IMR-90 (cell line): ENCODE data around the gene TEX13C. TPM values are rescaled to one million over a fixed set of nuclear protein-coding genes. Genes with fewer than 3 reads are reported as not detected.

Experiments
- ATAC-seq: fragments of 200-7000 bp; cut with Tn5 transposase; 2 replicates; pipeline ENCODE4 v1.9.1; 2020; ENCODE audit warnings: low read depth, mild to moderate bottlenecking, moderate library complexity
- BruUV-seq: library from RNA; stranded (reverse); fragments of 400-500 nt; replicated peaks from 2 replicates; lab custom pipeline; 2021; lab: Mats Ljungman, UMichigan
- CTCF ChIA-PET: fragments of 300-600 bp; formaldehyde crosslinking; extraction: SDS; loops from one replicate; lab custom pipeline; 2021; ENCODE audit warnings: antibody characterized with exemption; lab: Yijun Ruan, JAX
- POLR2A ChIA-PET: fragments of 300-600 bp; sonication (Branson Sonifier 250); formaldehyde crosslinking; loops from one replicate; lab custom pipeline; 2022; ENCODE audit warnings: antibody characterized with exemption; ENCODE audit not compliant: unreplicated experiment; lab: Charles Lee
- DNase-seq: peaks from one replicate; pipeline ENCODE4 v3.0.0; 2013
- H2AFZ ChIP-seq: replicated peaks from 2 replicates; pipeline ENCODE3; 2013; ENCODE audit warnings: low read length, mild to moderate bottlenecking; ENCODE audit not compliant: poor library complexity
- H2AK5ac ChIP-seq: 2 replicates; pipeline ENCODE4 v1.6.1; 2013; ENCODE audit warnings: low read depth, low read length, inconsistent platforms
- H2AK9ac ChIP-seq: replicated peaks from 2 replicates; pipeline ENCODE3; 2013; ENCODE audit warnings: mild to moderate bottlenecking, low read depth, low read length, moderate library complexity; ENCODE audit not compliant: poor library complexity
- H2BK120ac ChIP-seq: 2 replicates; pipeline ENCODE4 v1.6.1; 2013; ENCODE audit warnings: low read depth, low read length, inconsistent platforms
- H2BK15ac ChIP-seq: 3 replicates; pipeline ENCODE4 v1.6.1; 2013; ENCODE audit warnings: low read depth, low read length, inconsistent platforms
- H2BK20ac ChIP-seq: 2 replicates; pipeline ENCODE4 v1.6.1; 2013; ENCODE audit warnings: low read depth, mild to moderate bottlenecking, inconsistent platforms, low read length, moderate library complexity
- H2BK5ac ChIP-seq: 2 replicates; pipeline ENCODE4 v1.6.1; 2013; ENCODE audit warnings: mild to moderate bottlenecking, low read depth, low read length, inconsistent platforms; ENCODE audit not compliant: poor library complexity, severe bottlenecking
- H3K14ac ChIP-seq: replicated peaks from 2 replicates; pipeline ENCODE4 v1.6.1; 2013; ENCODE audit warnings: low read depth, low read length, inconsistent platforms
- H3K18ac ChIP-seq: 2 replicates; pipeline ENCODE4 v1.6.1; 2013; ENCODE audit warnings: low read depth, low read length, control low read depth
- H3K23ac ChIP-seq: 2 replicates; pipeline ENCODE4 v1.6.1; 2013; ENCODE audit warnings: low read depth, low read length, inconsistent platforms
- H3K27ac ChIP-seq: 2 replicates; pipeline ENCODE4 v1.5.1; 2013; ENCODE audit warnings: mild to moderate bottlenecking, control low read depth, low read length; ENCODE audit not compliant: insufficient read depth
- H3K27me3 ChIP-seq: 2 replicates; pipeline ENCODE4 v1.6.1; 2013; ENCODE audit warnings: low read length; ENCODE audit not compliant: control insufficient read depth, insufficient read depth
- H3K36me3 ChIP-seq: 2 replicates; pipeline ENCODE4 v1.6.1; 2013; ENCODE audit warnings: low read length, mixed read lengths; ENCODE audit not compliant: control insufficient read depth, insufficient read depth
- H3K4ac ChIP-seq: 2 replicates; pipeline ENCODE4 v1.6.1; 2013; ENCODE audit warnings: low read depth, low read length, inconsistent platforms
- H3K4me1 ChIP-seq: 2 replicates; pipeline ENCODE4 v1.6.1; 2013; ENCODE audit warnings: low read length, mixed read lengths; ENCODE audit not compliant: control insufficient read depth, insufficient read depth
- H3K4me2 ChIP-seq: 2 replicates; pipeline ENCODE4 v1.6.1; 2013; ENCODE audit warnings: low read depth, mild to moderate bottlenecking, control low read depth, low read length, moderate library complexity
- H3K4me3 ChIP-seq: 2 replicates; pipeline ENCODE4 v1.5.1; 2013; ENCODE audit warnings: low read depth, mild to moderate bottlenecking, control low read depth, low read length, moderate library complexity; ENCODE audit not compliant: insufficient read depth
- H3K56ac ChIP-seq: 2 replicates; pipeline ENCODE4 v1.6.1; 2013; ENCODE audit warnings: low read length, inconsistent platforms; ENCODE audit not compliant: insufficient read depth; ENCODE audit errors: extremely low read depth
- H3K79me1 ChIP-seq, 2 experiments: 2 replicates each; pipeline ENCODE4 v1.6.1; 2013; ENCODE audit warnings: low read length in 2 of 2, inconsistent platforms in 1 of 2, low read depth in 1 of 2
- H3K9ac ChIP-seq: 2 replicates; pipeline ENCODE4 v1.6.1; 2013; ENCODE audit warnings: low read depth, low read length, control low read depth
- H3K9me1 ChIP-seq: 2 replicates; pipeline ENCODE4 v1.6.1; 2013; ENCODE audit warnings: low read length, inconsistent platforms; ENCODE audit not compliant: insufficient read depth
- H3K9me3 ChIP-seq: 2 replicates; pipeline ENCODE4 v1.6.1; 2013; ENCODE audit warnings: low read length; ENCODE audit not compliant: control insufficient read depth, insufficient read depth
- H4K20me1 ChIP-seq: 2 replicates; pipeline ENCODE4 v1.6.1; 2013; ENCODE audit warnings: low read length, inconsistent platforms; ENCODE audit not compliant: insufficient read depth
- H4K5ac ChIP-seq: 2 replicates; pipeline ENCODE4 v1.6.1; 2013; ENCODE audit warnings: mild to moderate bottlenecking, low read depth, low read length, control low read depth
- H4K8ac ChIP-seq, 2 experiments: 2 replicates each; pipeline ENCODE4 v1.6.1; 2013; ENCODE audit warnings: low read depth in 2 of 2, low read length in 2 of 2, control low read depth in 1 of 2, inconsistent platforms in 1 of 2
- H4K91ac ChIP-seq: 2 replicates; pipeline ENCODE4 v1.6.1; 2013; ENCODE audit warnings: low read depth, low read length, inconsistent platforms; ENCODE audit not compliant: insufficient read depth
- BHLHE40 ChIP-seq: fragments of 150-350 bp; IDR thresholded peaks from 2 replicates; pipeline ENCODE4 v1.6.1; 2016; ENCODE audit warnings: mild to moderate bottlenecking, low read depth, low read length
- CEBPB ChIP-seq: IDR thresholded peaks from 2 replicates; pipeline ENCODE4 v1.6.1; 2012; ENCODE audit warnings: low read depth, low read length, improper control_type of control experiment
- WGBS, 2 experiments: methylation state at CpG; one replicate each; pipeline versions ENCODE4 v1.1.5 to v1.1.7; 2013; ENCODE audit warnings: missing lambda C conversion rate in 2 of 2; ENCODE audit not compliant: insufficient read length in 1 of 2; ENCODE audit errors: extremely low coverage in 2 of 2; 5-methylcytosine and 5-hydroxymethylcytosine counted together
- dilution Hi-C: fragments of 300-500 bp; cut with HindIII; formaldehyde crosslinking; loops from one replicate; pipeline ENCODE4 v1.14.3; 2018; ENCODE audit warnings: low sequenced_read_pairs; ENCODE audit not compliant: unreplicated experiment
- in situ Hi-C: fragments of 300-500 bp; cut with MboI; formaldehyde crosslinking; loops from 3 replicates; pipeline ENCODE4 v1.14.3; 2019; ENCODE audit warnings: low sequenced_read_pairs, inconsistent platforms, mixed read lengths
- intact Hi-C: fragments of 100-400 bp; cut with micrococcal nuclease; formaldehyde crosslinking; loops from 2 replicates; pipeline ENCODE4 v1.10.0; 2022
- polyA plus RNA-seq, 3 experiments: library from polyadenylated mRNA; depleted of rRNA; stranded (reverse); fragments of >200 nt; gene quantifications; 2 replicates each; pipeline ENCODE4 v1.2.3, GENCODE V29; 2012; ENCODE audit warnings: low replicate concordance in 1 of 3
- total RNA-seq: library from RNA; depleted of rRNA; stranded (reverse); fragments of >200 nt; gene quantifications from 2 replicates; pipeline ENCODE4 v1.2.3, GENCODE V29; 2012

TEX13C gene
- total and polyA plus RNA-seq, 2 of the 4 experiments (the other 2 are of a cell fraction) = not detected

GRCh38 chrX:125293850-125294780 is 25.6 kb upstream of the TEX13C start:
- DNase-seq = no peak
- H3K79me1 ChIP-seq = no peaks in the 10 kb centered on the region
- no peak overlapping the region for H2BK120ac ChIP-seq
- no peak overlapping the region for H3K23ac ChIP-seq
- in situ Hi-C loops (no loop called here), dilution Hi-C loops (no loop called here), intact Hi-C loops (no loop called here)
- no peak overlapping the region for H3K18ac ChIP-seq
- CTCF ChIA-PET = interaction anchor here (0.7 kb wide), 1 partner anchor 912 kb away, joined by 5 read pairs; no protein-coding TSS in a partner anchor
- H3K4ac ChIP-seq = no peak overlapping the region
- no peak overlapping the region for H3K27ac ChIP-seq
- no peak overlapping the region for H3K14ac ChIP-seq
- no peaks in the 10 kb centered on the region for H3K9me1 ChIP-seq
- TF ChIP-seq CEBPB (0 out of 2 replicates have a peak, but pooled peaks have one; percentile 44), BHLHE40 (no peak)
- no peak overlapping the region for H2AK5ac ChIP-seq
- H4K5ac ChIP-seq = no peak overlapping the region
- H2BK5ac ChIP-seq = no peak overlapping the region
- no CpG with 5 or more reads among the region's 1 CpG for WGBS, 2 experiments
- no peak overlapping the region for H2AK9ac ChIP-seq
- no peaks in the 10 kb centered on the region for H3K4me1 ChIP-seq
- H3K4me2 ChIP-seq = no peak overlapping the region
- no peaks in the 10 kb centered on the region for H4K20me1 ChIP-seq
- H3K27me3 ChIP-seq = no peaks in the 10 kb centered on the region
- no peak overlapping the region for H2BK20ac ChIP-seq
- H2AFZ ChIP-seq = no peak overlapping the region
- H4K8ac ChIP-seq = no peak overlapping the region
- H3K4me3 ChIP-seq = no peak overlapping the region
- H3K9me3 ChIP-seq = no peaks in the 10 kb centered on the region
- H3K56ac ChIP-seq = no peak overlapping the region; the same call in 1 of the 2 replicates
- BruUV-seq = no TSS peak
- no peaks in the 10 kb centered on the region for H3K36me3 ChIP-seq
- no peak overlapping the region for H2BK15ac ChIP-seq
- H3K9ac ChIP-seq = no peak overlapping the region
- POLR2A ChIA-PET = no interaction called here
- no peak overlapping the region for H4K91ac ChIP-seq
- no peak for ATAC-seq
